Endothelial cell of umbilical vein (primary cell): Measurements from ENCODE around the gene KRT38. TPM values are rescaled to one million over a fixed set of nuclear protein-coding genes. Genes with fewer than 3 reads are reported as not detected.

ENCODE experiments used
- BruUV-seq: library from RNA; stranded (reverse); fragments of 400-500 nt; replicated peaks from 2 replicates; lab custom pipeline; 2021; lab: Mats Ljungman, UMichigan
- CTCF ChIA-PET: fragments of 300-600, 350-600 bp; sonication (Branson Sonifier 250); formaldehyde crosslinking; loops from one replicate; lab custom pipeline; 2021; ENCODE audit warnings: antibody characterized with exemption, inconsistent platforms; lab: Charles Lee
- POLR2A ChIA-PET: fragments of 300-600, 350-600 bp; sonication (Branson Sonifier 250); formaldehyde crosslinking; loops from one replicate; lab custom pipeline; 2021; ENCODE audit warnings: antibody characterized with exemption, inconsistent platforms; lab: Charles Lee
- DNase-seq: peaks from one replicate; pipeline ENCODE4 v3.0.0-alpha.2; 2011; ENCODE audit warnings: low read depth, low spot score
- FAIRE-seq: peaks from 2 replicates; lab custom pipeline; 2011; peaks lifted over from hg19 to GRCh38; lab: Jason Lieb, UNC
- H2AFZ ChIP-seq: 2 replicates; pipeline ENCODE4 v1.6.0; 2012; ENCODE audit warnings: low read depth, low read length, control low read depth, inconsistent platforms
- H3K27ac ChIP-seq: 2 replicates; pipeline ENCODE4 v1.5.1; 2011; ENCODE audit warnings: low read depth, mild to moderate bottlenecking, control low read depth, low read length, moderate library complexity; ENCODE audit not compliant: insufficient read depth
- H3K27me3 ChIP-seq, 2 experiments: 2 replicates each; pipeline versions ENCODE4 v1.6.0 to v1.6.1; 2011; ENCODE audit warnings: low read length in 2 of 2, mixed read lengths in 1 of 2; ENCODE audit not compliant: control insufficient read depth in 2 of 2, insufficient read depth in 2 of 2
- H3K36me3 ChIP-seq, 2 experiments: 2 replicates in 1 of 2; 3 replicates in 1 of 2; pipeline ENCODE4 v1.5.1; 2011; ENCODE audit warnings: low read length in 2 of 2, mild to moderate bottlenecking in 1 of 2, moderate library complexity in 1 of 2; ENCODE audit not compliant: control insufficient read depth in 2 of 2, insufficient read depth in 2 of 2; ENCODE audit errors: extremely low read depth in 1 of 2
- H3K4me1 ChIP-seq: 3 replicates; pipeline ENCODE4 v1.5.1; 2011; ENCODE audit warnings: mild to moderate bottlenecking, low read length; ENCODE audit not compliant: control insufficient read depth, insufficient read depth; ENCODE audit errors: extremely low read depth
- H3K4me2 ChIP-seq: 2 replicates; pipeline ENCODE4 v1.6.1; 2011; ENCODE audit warnings: low read length, control low read depth, mixed read lengths; ENCODE audit not compliant: insufficient read depth
- H3K4me3 ChIP-seq, 3 experiments: fragments of 200-600 bp in 1 of 3; sonication (generic), shearing (Covaris generic) in 1 of 3; replicated peaks in 1 of 3; 2 replicates each; pipeline ENCODE4 v1.5.1; 2011 to 2016; ENCODE audit warnings: control low read depth in 3 of 3, low read length in 3 of 3, mild to moderate bottlenecking in 2 of 3, inconsistent platforms in 1 of 3, low read depth in 1 of 3, moderate library complexity in 1 of 3; ENCODE audit not compliant: insufficient read depth in 1 of 3
- H3K79me2 ChIP-seq: 2 replicates; pipeline ENCODE4 v1.6.0; 2012; ENCODE audit warnings: low read length, inconsistent platforms; ENCODE audit not compliant: control insufficient read depth, insufficient read depth
- H3K9ac ChIP-seq: replicated peaks from 2 replicates; pipeline ENCODE3; 2011; ENCODE audit warnings: low read length, control low read depth; ENCODE audit not compliant: insufficient read depth; ENCODE audit errors: extremely low read depth
- H3K9me1 ChIP-seq: replicated peaks from 3 replicates; pipeline ENCODE4 v1.6.0; 2011; ENCODE audit warnings: mild to moderate bottlenecking, low read length; ENCODE audit not compliant: control insufficient read depth, insufficient read depth; ENCODE audit errors: extremely low read depth
- H3K9me3 ChIP-seq: replicated peaks from 2 replicates; pipeline ENCODE4 v1.5.1; 2012; ENCODE audit warnings: low read length, inconsistent platforms; ENCODE audit not compliant: control insufficient read depth, insufficient read depth
- H4K20me1 ChIP-seq: replicated peaks from 2 replicates; pipeline ENCODE3; 2011; ENCODE audit warnings: mild to moderate bottlenecking, low read length; ENCODE audit not compliant: control insufficient read depth, insufficient read depth; ENCODE audit errors: extremely low read depth
- CTCF ChIP-seq, 2 donors: IDR thresholded peaks; 1 replicate in 1 of 2; 2 replicates in 1 of 2; pipeline ENCODE4 v1.5.1; 2011; ENCODE audit warnings: low read length in 2 of 2, mild to moderate bottlenecking in 2 of 2, moderate library complexity in 2 of 2, control low read depth in 1 of 2, inconsistent platforms in 1 of 2, low read depth in 1 of 2; ENCODE audit not compliant: insufficient read depth in 1 of 2; ENCODE audit errors: extremely low read depth in 1 of 2
- EZH2 ChIP-seq: IDR thresholded peaks from 2 replicates; pipeline ENCODE4 v1.6.1; 2012; ENCODE audit warnings: borderline replicate concordance, low read depth, mild to moderate bottlenecking, moderate library complexity, low read length, inconsistent platforms; ENCODE audit not compliant: severe bottlenecking
- FOS ChIP-seq: IDR thresholded peaks from 2 replicates; pipeline ENCODE4 v1.6.1; 2011; ENCODE audit warnings: mild to moderate bottlenecking, low read length, moderate library complexity, borderline replicate concordance; ENCODE audit not compliant: insufficient read depth
- GATA2 ChIP-seq: IDR thresholded peaks from 2 replicates; pipeline ENCODE4 v1.7.0; 2011; ENCODE audit warnings: low read depth, mild to moderate bottlenecking, moderate library complexity, mixed read lengths, low read length; ENCODE audit not compliant: insufficient read length, insufficient read depth
- JUN ChIP-seq: IDR thresholded peaks from 2 replicates; pipeline ENCODE4 v1.6.1; 2011; ENCODE audit warnings: borderline replicate concordance, low read depth; ENCODE audit not compliant: insufficient read length, insufficient read depth
- MAX ChIP-seq: IDR thresholded peaks from 2 replicates; pipeline ENCODE4 v1.6.1; 2011; ENCODE audit not compliant: insufficient read depth, insufficient read length
- MYC ChIP-seq: IDR thresholded peaks from one replicate; pipeline ENCODE4 v1.6.1; 2011; ENCODE audit warnings: mild to moderate bottlenecking, low read depth, low read length
- POLR2A ChIP-seq: IDR thresholded peaks from 2 replicates; pipeline ENCODE4 v1.6.1; 2012; ENCODE audit warnings: low read depth, mild to moderate bottlenecking, control low read depth, low read length
- POLR2AphosphoS5 ChIP-seq: IDR thresholded peaks from 2 replicates; pipeline ENCODE4 v1.6.1; 2012; ENCODE audit warnings: low read depth, mild to moderate bottlenecking, control low read depth, low read length, moderate library complexity; ENCODE audit not compliant: insufficient read depth
- dilution Hi-C: fragments of 300-500 bp; cut with MboI; formaldehyde crosslinking; loops from one replicate; pipeline ENCODE4 v1.15.0; 2019; ENCODE audit warnings: low sequenced_read_pairs; ENCODE audit not compliant: extremely low pct_ligation_motif_present
- intact Hi-C: fragments of 100-400 bp; cut with micrococcal nuclease; formaldehyde crosslinking; loops from one replicate; pipeline ENCODE4 v1.10.0; 2022
- polyA plus RNA-seq, 4 experiments: library from polyadenylated mRNA; depleted of rRNA in 3 of 4; stranded (reverse) in 3 of 4; unstranded in 1 of 4; fragments of >200 nt; gene quantifications; 2 replicates each; pipeline versions ENCODE4 v1.2.1 to v1.2.3, GENCODE V29; 2011 to 2012; ENCODE audit warnings: missing spikeins in 1 of 4
- total RNA-seq: library from RNA; stranded (reverse); gene quantifications from 2 replicates; pipeline ENCODE4 v1.2.3, GENCODE V29; 2021

The KRT38 gene
- total and polyA plus RNA-seq, 2 donors (not counting 3 experiments of a cell fraction or from before 2014, with no cell fraction given), result not detected

GRCh38 chr17:41413982-41414381 is 26.8 kb downstream of the KRT38 start:
- dilution Hi-C loops (no loop called here), intact Hi-C loops (no loop called here)
- Histone ChIP-seq H4K20me1 (no peaks in the 10 kb centered on the region), H3K9ac (no peak overlapping the region), H2AFZ (no peak overlapping the region), H3K27ac (no peak overlapping the region), H3K4me1 (no peaks in the 10 kb centered on the region), H3K9me3 (no peaks in the 10 kb centered on the region), H3K4me3 (no peak overlapping the region), H3K4me2 (no peak overlapping the region), H3K27me3 (peaks cover 0 to 4% of the 10 kb centered on the region in 2 experiments), H3K79me2 (no peaks in the 10 kb centered on the region), H3K9me1 (no peaks in the 10 kb centered on the region), H3K36me3 (no peaks in the 10 kb centered on the region)
- BruUV-seq, result no TSS peak
- POLR2A ChIA-PET, result no interaction called here
- FAIRE-seq (no peak), DNase-seq (no peak)
- TF ChIP-seq POLR2A, result no peak
- no peak for TF ChIP-seq MAX
- TF ChIP-seq EZH2, result no peak
- TF ChIP-seq POLR2AphosphoS5, result no peak
- TF ChIP-seq MYC, result no peak
- no peak for TF ChIP-seq CTCF (IDR thresholded peaks at IDR 0.05; ENCODE audit: extremely low read depth in 1 of 2, insufficient read depth in 1 of 2, low read depth in 1 of 2, low read length in 2 of 2)
- TF ChIP-seq FOS, result no peak
- TF ChIP-seq GATA2, result no peak
- TF ChIP-seq JUN, result no peak
- CTCF ChIA-PET, result interaction anchor here (0.7 kb wide), 1 partner anchor 135 kb away, joined by 3 read pairs; no protein-coding TSS in a partner anchor
